T-helper 2 cell treated with Interferon-gamma antibody and Interleukin-4, amounts not matched to agents 100 ng/mL and 5 ng/mL, for 36 hours (primary cell): ENCODE measurements around the gene TRIM15. TPM values are rescaled to one million over a fixed set of nuclear protein-coding genes. Genes with fewer than 3 reads are reported as not detected.
"Not testable (repeated sequence)": the region's sequence is repeated elsewhere in the genome, so short reads cannot be mapped to it uniquely, and the experiment has no call there.

Source experiments
- intact Hi-C: fragments of 100-400 bp; cut with micrococcal nuclease; formaldehyde crosslinking; loops from one replicate; pipeline ENCODE4 v1.15.1; 2023
- total RNA-seq: library from RNA; stranded (reverse); gene quantifications from 2 replicates; pipeline ENCODE4 v1.2.3, GENCODE V29; 2022

The TRIM15 gene
- total RNA-seq, 1 donor from 2014 or later: 0.25 TPM

- intact Hi-C loops: no loop called here
These were observed 869 bp upstream of the TRIM15 start for GRCh38 chr6:30162265-30163089.

GRCh38 chr6:30163918-30164654 lies 740 bp downstream of the TRIM15 start:
- intact Hi-C loops: no loop called here

GRCh38 chr6:30164714-30165113 lies 1.4 kb downstream of the TRIM15 start:
- intact Hi-C loops: no loop called here

GRCh38 chr6:30165238-30165637 lies 1.9 kb downstream of the TRIM15 start:
- intact Hi-C loops: not testable (repeated sequence)

GRCh38 chr6:30167101-30167500 lies 3.8 kb downstream of the TRIM15 start:
- intact Hi-C loops: no loop called here

GRCh38 chr6:30168741-30169140 lies 5.4 kb downstream of the TRIM15 start:
- intact Hi-C loops: no loop called here

GRCh38 chr6:30169658-30170614 lies 6.6 kb downstream of the TRIM15 start:
- intact Hi-C loops: loop anchor here (1.0 kb wide), 2 partner anchors 67 to 322 kb away; no protein-coding TSS in a partner anchor

GRCh38 chr6:30171677-30172471 lies 8.5 kb downstream of the TRIM15 start:
- intact Hi-C loops: no loop called here

GRCh38 chr6:30172681-30173080 lies 9.3 kb downstream of the TRIM15 start:
- intact Hi-C loops: no loop called here

- intact Hi-C loops: no loop called here
These were observed 12.4 kb downstream of the TRIM15 start for GRCh38 chr6:30175765-30176164.

GRCh38 chr6:30178837-30179236 lies 15.5 kb downstream of the TRIM15 start:
- intact Hi-C loops: no loop called here

- intact Hi-C loops: no loop called here
These were observed 16.8 kb downstream of the TRIM15 start for GRCh38 chr6:30180145-30180544.

- intact Hi-C loops: no loop called here
These were observed 21.2 kb downstream of the TRIM15 start for GRCh38 chr6:30184417-30185031.

GRCh38 chr6:30185846-30186484 lies 22.6 kb downstream of the TRIM15 start:
- intact Hi-C loops: no loop called here

GRCh38 chr6:30188541-30188940 lies 25.2 kb downstream of the TRIM15 start:
- intact Hi-C loops: no loop called here

GRCh38 chr6:30192076-30192475 lies 28.7 kb downstream of the TRIM15 start:
- intact Hi-C loops: no loop called here

- intact Hi-C loops: no loop called here
These were observed 31.7 kb downstream of the TRIM15 start for GRCh38 chr6:30194797-30195690.

GRCh38 chr6:30195951-30196350 lies 32.6 kb downstream of the TRIM15 start:
- intact Hi-C loops: no loop called here

GRCh38 chr6:30196376-30196775 lies 33.0 kb downstream of the TRIM15 start:
- intact Hi-C loops: no loop called here
